Measurements from ENCODE around the gene AP1M1.

DNA sequence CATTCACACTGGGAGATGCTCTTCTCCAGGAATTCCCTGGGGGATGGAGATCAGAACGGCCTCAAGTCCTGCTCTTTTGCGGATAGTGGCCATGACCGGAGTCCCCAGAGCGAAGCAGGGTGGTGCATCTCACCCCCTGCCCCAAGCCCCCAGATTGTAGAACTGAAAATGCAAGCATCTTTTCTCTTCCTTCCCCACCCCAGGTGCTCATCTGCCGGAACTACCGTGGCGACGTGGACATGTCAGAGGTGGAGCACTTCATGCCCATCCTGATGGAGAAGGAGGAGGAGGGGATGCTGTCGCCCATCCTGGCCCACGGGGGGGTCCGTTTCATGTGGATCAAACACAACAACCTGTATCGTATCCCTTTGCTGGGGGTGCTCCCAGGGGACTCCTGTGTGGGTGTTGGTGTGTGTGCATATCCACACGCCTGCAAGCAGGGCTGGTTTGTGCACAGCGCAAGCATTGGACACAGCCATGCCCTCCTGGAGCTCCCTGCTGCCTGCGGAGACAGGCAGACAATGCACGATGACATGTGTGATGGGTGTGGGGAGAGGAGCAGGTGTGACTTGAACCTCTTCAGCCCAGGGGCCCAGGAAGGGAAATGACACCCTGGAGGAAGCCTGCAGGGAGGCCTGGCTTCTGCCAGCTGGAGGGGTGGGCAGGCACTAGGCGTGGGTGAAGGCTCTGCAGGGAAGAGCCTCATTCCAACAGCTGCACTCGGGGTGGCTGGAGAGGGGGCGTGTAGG, 5.7 kb downstream of the AP1M1 start:
- TF ChIP-seq, protein P1, sequence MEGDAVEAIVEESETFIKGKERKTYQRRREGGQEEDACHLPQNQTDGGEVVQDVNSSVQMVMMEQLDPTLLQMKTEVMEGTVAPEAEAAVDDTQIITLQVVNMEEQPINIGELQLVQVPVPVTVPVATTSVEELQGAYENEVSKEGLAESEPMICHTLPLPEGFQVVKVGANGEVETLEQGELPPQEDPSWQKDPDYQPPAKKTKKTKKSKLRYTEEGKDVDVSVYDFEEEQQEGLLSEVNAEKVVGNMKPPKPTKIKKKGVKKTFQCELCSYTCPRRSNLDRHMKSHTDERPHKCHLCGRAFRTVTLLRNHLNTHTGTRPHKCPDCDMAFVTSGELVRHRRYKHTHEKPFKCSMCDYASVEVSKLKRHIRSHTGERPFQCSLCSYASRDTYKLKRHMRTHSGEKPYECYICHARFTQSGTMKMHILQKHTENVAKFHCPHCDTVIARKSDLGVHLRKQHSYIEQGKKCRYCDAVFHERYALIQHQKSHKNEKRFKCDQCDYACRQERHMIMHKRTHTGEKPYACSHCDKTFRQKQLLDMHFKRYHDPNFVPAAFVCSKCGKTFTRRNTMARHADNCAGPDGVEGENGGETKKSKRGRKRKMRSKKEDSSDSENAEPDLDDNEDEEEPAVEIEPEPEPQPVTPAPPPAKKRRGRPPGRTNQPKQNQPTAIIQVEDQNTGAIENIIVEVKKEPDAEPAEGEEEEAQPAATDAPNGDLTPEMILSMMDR (IDR thresholded peaks at IDR 0.05; ENCODE audit: low read depth, low read length, poor library complexity, severe bottlenecking): no peak
- no peak for TF ChIP-seq EZH2phosphoT487 (IDR thresholded peaks at IDR 0.05; ENCODE audit: borderline replicate concordance, low read length)
